Retina (tissue), 1 donor: Measurements from ENCODE around the gene ABI1.
"Not testable (repeated sequence)": the region's sequence is repeated elsewhere in the genome, so short reads cannot be mapped to it uniquely, and the experiment has no call there.

Experiments
- DNase-seq: peaks from one replicate; pipeline ENCODE4 v3.0.0-alpha.2; 2016

The ABI1 gene

GRCh38 chr10:26804418-26805393 is 56.1 kb downstream of the ABI1 start:
- DNase-seq: no peak

- no peak for DNase-seq
Observed at GRCh38 chr10:26803849-26804248, 56.9 kb downstream of the ABI1 start.

GRCh38 chr10:26802527-26802926 is 58.2 kb downstream of the ABI1 start:
- DNase-seq: no peak

- no peak for DNase-seq
Observed at GRCh38 chr10:26801831-26802230, 58.9 kb downstream of the ABI1 start.

GRCh38 chr10:26801274-26801673 is 59.5 kb downstream of the ABI1 start:
- DNase-seq: no peak

GRCh38 chr10:26800468-26800867 is 60.3 kb downstream of the ABI1 start:
- DNase-seq: no peak

GRCh38 chr10:26799342-26799741 is 61.4 kb downstream of the ABI1 start:
- DNase-seq: no peak

- DNase-seq: no peak
Observed at GRCh38 chr10:26798298-26798697, 62.5 kb downstream of the ABI1 start.

- no peak for DNase-seq
Observed at GRCh38 chr10:26797340-26797739, 63.4 kb downstream of the ABI1 start.

GRCh38 chr10:26792758-26793495 is 67.8 kb downstream of the ABI1 start:
- no peak for DNase-seq

GRCh38 chr10:26790221-26790995 is 70.3 kb downstream of the ABI1 start:
- DNase-seq: no peak

GRCh38 chr10:26789779-26790178 is 71.0 kb downstream of the ABI1 start:
- DNase-seq: not testable (repeated sequence)

GRCh38 chr10:26787362-26787761 is 73.4 kb downstream of the ABI1 start:
- DNase-seq: no peak

GRCh38 chr10:26781797-26782196 is 79.0 kb downstream of the ABI1 start:
- DNase-seq: no peak

GRCh38 chr10:26780793-26781601 is 79.8 kb downstream of the ABI1 start:
- no peak for DNase-seq

- no peak for DNase-seq
Observed at GRCh38 chr10:26780106-26780792, 80.5 kb downstream of the ABI1 start.

- no peak for DNase-seq
Observed at GRCh38 chr10:26779176-26779860, 81.4 kb downstream of the ABI1 start.

GRCh38 chr10:26777686-26778085 is 83.1 kb downstream of the ABI1 start:
- DNase-seq: no peak

- no peak for DNase-seq
Observed at GRCh38 chr10:26776258-26776657, 84.5 kb downstream of the ABI1 start.

- no peak for DNase-seq
Observed at GRCh38 chr10:26773633-26774032, 87.1 kb downstream of the ABI1 start.

- DNase-seq: no peak
Observed at GRCh38 chr10:26770069-26770468, 90.7 kb downstream of the ABI1 start.
